Parathyroid adenoma (tissue), 2 donors: ENCODE results near the gene SUMF1.

Experiments used
- H2AFZ ChIP-seq: fragments of 300-600 bp; sonication (generic); one replicate; pipeline ENCODE4 v1.7.0; 2017; ENCODE audit warnings: antibody characterized with exemption, mild to moderate bottlenecking
- H3K27ac ChIP-seq: fragments of 300-600 bp; sonication (generic); one replicate; pipeline ENCODE4 v1.7.0; 2017
- H3K27me3 ChIP-seq: fragments of 300-600 bp; sonication (generic); one replicate; pipeline ENCODE4 v1.7.0; 2017; ENCODE audit warnings: low read length; ENCODE audit not compliant: control insufficient read depth, insufficient read depth
- H3K36me3 ChIP-seq: fragments of 300-600 bp; sonication (generic); one replicate; pipeline ENCODE4 v1.7.0; 2017; ENCODE audit warnings: low read length; ENCODE audit not compliant: control insufficient read depth, insufficient read depth
- H3K4me1 ChIP-seq: fragments of 300-600 bp; sonication (generic); one replicate; pipeline ENCODE4 v1.7.0; 2017; ENCODE audit warnings: control low read depth
- H3K4me2 ChIP-seq: fragments of 300-600 bp; sonication (generic); one replicate; pipeline ENCODE4 v1.7.0; 2017; ENCODE audit warnings: low read length
- H3K4me3 ChIP-seq: fragments of 300-600 bp; sonication (generic); one replicate; pipeline ENCODE4 v1.7.0; 2017; ENCODE audit warnings: low read depth, low read length
- H3K79me2 ChIP-seq: fragments of 300-600 bp; sonication (generic); one replicate; pipeline ENCODE4 v1.7.0; 2017; ENCODE audit warnings: control low read depth
- H3K9ac ChIP-seq: fragments of 300-600 bp; sonication (generic); one replicate; pipeline ENCODE4 v1.7.0; 2017; ENCODE audit warnings: mild to moderate bottlenecking
- H3K9me3 ChIP-seq: fragments of 300-600 bp; sonication (generic); one replicate; pipeline ENCODE4 v1.7.0; 2017; ENCODE audit warnings: low read length; ENCODE audit not compliant: control insufficient read depth
- CTCF ChIP-seq: fragments of 300-600 bp; sonication (generic); IDR thresholded peaks from one replicate; pipeline ENCODE4 v1.7.0; 2017; ENCODE audit warnings: antibody characterized with exemption, mild to moderate bottlenecking
- donor health status: primary hyperparathyroidism.

SUMF1 gene

GRCh38 chr3:4409415-4409814 lies 57.7 kb downstream of the SUMF1 start:
- Histone ChIP-seq H3K27ac (no peak overlapping the region), H3K79me2 (no peaks in the 10 kb centered on the region), H3K36me3 (no peaks in the 10 kb centered on the region), H3K4me3 (no peak overlapping the region), H3K9ac (no peak overlapping the region), H3K9me3 (no peaks in the 10 kb centered on the region), H2AFZ (no peak overlapping the region), H3K27me3 (no peaks in the 10 kb centered on the region), H3K4me2 (no peak overlapping the region), H3K4me1 (no peaks in the 10 kb centered on the region)
- TF ChIP-seq CTCF = no peak

GRCh38 chr3:4408958-4409357 lies 58.1 kb downstream of the SUMF1 start:
- no peak overlapping the region for H3K4me3 ChIP-seq
- TF ChIP-seq CTCF = no peak

GRCh38 chr3:4407941-4408340 lies 59.1 kb downstream of the SUMF1 start:
- Histone ChIP-seq H3K27me3 (no peaks in the 10 kb centered on the region), H3K9ac (no peak overlapping the region), H3K4me2 (no peak overlapping the region), H3K27ac (no peak overlapping the region), H2AFZ (no peak overlapping the region), H3K36me3 (no peaks in the 10 kb centered on the region), H3K79me2 (no peaks in the 10 kb centered on the region), H3K4me1 (no peaks in the 10 kb centered on the region), H3K9me3 (no peaks in the 10 kb centered on the region), H3K4me3 (no peak overlapping the region)
- TF ChIP-seq CTCF = no peak

More at GRCh38 chr3:4408958-4409357, 58.1 kb downstream of the SUMF1 start:
- no peak overlapping the region for H3K27ac ChIP-seq
- no peak overlapping the region for H3K4me2 ChIP-seq
- H3K79me2 ChIP-seq = no peaks in the 10 kb centered on the region
- no peak overlapping the region for H3K9ac ChIP-seq
- no peaks in the 10 kb centered on the region for H3K27me3 ChIP-seq
- H2AFZ ChIP-seq = no peak overlapping the region
- no peaks in the 10 kb centered on the region for H3K9me3 ChIP-seq
- H3K36me3 ChIP-seq = no peaks in the 10 kb centered on the region
- no peaks in the 10 kb centered on the region for H3K4me1 ChIP-seq

DNA sequence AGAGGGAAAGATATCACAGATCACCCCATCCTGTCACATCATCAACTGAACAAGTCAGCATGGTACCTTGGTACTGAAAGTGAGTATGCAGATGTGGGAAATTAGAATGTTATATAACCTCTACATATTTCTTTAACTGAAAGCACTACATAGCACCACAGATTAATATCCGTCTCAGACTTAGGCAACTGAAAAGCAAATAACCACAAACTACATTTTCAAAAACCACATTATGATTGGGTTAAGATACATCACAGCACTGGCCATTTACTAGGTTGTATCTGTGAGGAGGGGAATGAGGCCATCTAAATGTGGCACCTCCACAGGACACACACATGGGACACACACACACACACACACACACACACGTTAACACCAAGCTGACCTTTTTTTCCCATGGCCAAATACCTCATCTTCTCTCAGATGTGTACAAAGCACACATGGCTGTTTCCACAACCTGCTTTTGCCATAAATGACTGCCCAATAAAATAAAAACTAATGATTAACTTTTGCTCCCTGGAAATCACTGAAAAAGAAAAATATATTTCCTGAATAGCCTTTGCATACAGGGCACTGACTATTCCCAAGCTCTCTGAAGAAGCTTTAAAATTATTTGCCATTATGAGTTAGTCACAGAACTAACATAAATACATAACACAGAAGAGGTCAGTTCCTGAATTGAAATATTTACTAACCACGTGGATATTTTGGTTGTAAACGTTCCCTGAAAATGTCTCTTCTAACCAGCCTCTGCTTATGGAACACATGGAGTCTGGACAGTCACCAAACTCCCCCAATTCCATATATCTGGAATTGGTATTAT lies 60.1 kb downstream of the SUMF1 start:
- H3K27me3 ChIP-seq = no peaks in the 10 kb centered on the region
- no peak overlapping the region for H3K9ac ChIP-seq
- TF ChIP-seq CTCF = no peak
- no peak overlapping the region for H3K4me2 ChIP-seq
- no peaks in the 10 kb centered on the region for H3K9me3 ChIP-seq
- H3K4me1 ChIP-seq = no peaks in the 10 kb centered on the region
- H2AFZ ChIP-seq = no peak overlapping the region
- no peak overlapping the region for H3K4me3 ChIP-seq
- H3K27ac ChIP-seq = no peak overlapping the region
- H3K36me3 ChIP-seq = no peaks in the 10 kb centered on the region
- no peaks in the 10 kb centered on the region for H3K79me2 ChIP-seq

DNA sequence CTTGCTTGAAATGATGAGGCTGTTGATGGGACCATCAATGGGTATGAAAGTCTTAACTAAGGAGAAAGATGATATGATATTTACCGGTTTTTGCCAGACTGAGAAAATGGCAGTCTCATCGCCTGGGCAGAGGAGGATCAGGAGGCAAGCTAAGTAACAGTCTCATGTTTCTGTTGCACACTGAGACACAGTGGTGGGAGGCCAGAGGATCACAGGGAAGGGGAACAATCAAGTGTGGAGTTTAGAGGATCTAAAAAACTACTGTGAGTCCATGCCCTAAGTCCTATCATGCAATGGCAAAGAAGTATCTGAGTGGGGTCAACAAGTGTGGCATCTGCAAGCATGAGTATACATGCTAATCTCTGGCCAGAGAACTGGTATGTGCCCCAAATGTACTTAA lies 62.2 kb downstream of the SUMF1 start:
- Histone ChIP-seq H3K9me3 (no peaks in the 10 kb centered on the region), H3K27me3 (no peaks in the 10 kb centered on the region), H3K79me2 (no peaks in the 10 kb centered on the region), H3K4me3 (no peak overlapping the region), H2AFZ (no peak overlapping the region), H3K36me3 (no peaks in the 10 kb centered on the region), H3K4me2 (no peak overlapping the region), H3K9ac (no peak overlapping the region), H3K4me1 (no peaks in the 10 kb centered on the region), H3K27ac (no peak overlapping the region)
- TF ChIP-seq CTCF = no peak
